RCC 7860 (cell line): ENCODE data around the gene PACS1.

Experiments
- DNase-seq: peaks from one replicate; pipeline ENCODE4 v3.0.0-alpha.2; 2015; ENCODE audit warnings: low spot score
- FAIRE-seq: peaks from 2 replicates; lab custom pipeline; 2012; peaks lifted over from hg19 to GRCh38; lab: Jason Lieb, UNC

PACS1 gene

GRCh38 chr11:66048547-66049323 lies 21.3 kb upstream of the PACS1 start, which contains the start of gene GAL3ST3:
Gene GAL3ST3, minus strand, starts transcription at chr11:66049161. Its CDS starts 3,746 bp downstream, at chr11:66045415.
- no peak for DNase-seq
- no peak for FAIRE-seq

- FAIRE-seq (no peak), DNase-seq (no peak)
These were observed 19.4 kb upstream of the PACS1 start for GRCh38 chr11:66050581-66051231.

- FAIRE-seq = no peak
These were observed 18.7 kb upstream of the PACS1 start for GRCh38 chr11:66051371-66051765.

GRCh38 chr11:66051766-66052663 lies 18.1 kb upstream of the PACS1 start, which contains the start of gene SF3B2:
Gene SF3B2, plus strand, starts transcription at chr11:66052364. Its CDS starts 21 bp downstream, at chr11:66052385.
- DNase-seq (peak; percentile 96), FAIRE-seq (peak; percentile 24)

More at GRCh38 chr11:66051371-66051765, 18.7 kb upstream of the PACS1 start:
- DNase-seq = no peak

- FAIRE-seq (no peak), DNase-seq (no peak)
These were observed 17.4 kb upstream of the PACS1 start for GRCh38 chr11:66052664-66052982.

- no peak for DNase-seq
- FAIRE-seq = no peak
These were observed 15.1 kb upstream of the PACS1 start for GRCh38 chr11:66055021-66055420.

- FAIRE-seq = no peak
- DNase-seq = no peak
These were observed 13.6 kb upstream of the PACS1 start for GRCh38 chr11:66056501-66056900.

- no peak for DNase-seq
- no peak for FAIRE-seq
These were observed 9.9 kb upstream of the PACS1 start for GRCh38 chr11:66059966-66060680.

- FAIRE-seq = no peak
- DNase-seq = no peak
These were observed 8.8 kb upstream of the PACS1 start for GRCh38 chr11:66061268-66061667.

GRCh38 chr11:66062408-66062807 lies 7.7 kb upstream of the PACS1 start:
- no peak for FAIRE-seq
- no peak for DNase-seq

- DNase-seq (no peak), FAIRE-seq (no peak)
These were observed 6.2 kb upstream of the PACS1 start for GRCh38 chr11:66063900-66064299.

- no peak for FAIRE-seq
These were observed 5.5 kb upstream of the PACS1 start for GRCh38 chr11:66064571-66064970.

GRCh38 chr11:66066751-66067150 lies 3.3 kb upstream of the PACS1 start:
- FAIRE-seq (no peak), DNase-seq (no peak)

More at GRCh38 chr11:66064571-66064970, 5.5 kb upstream of the PACS1 start:
- DNase-seq = no peak

- FAIRE-seq = no peak
- DNase-seq = no peak
These were observed 2.4 kb upstream of the PACS1 start for GRCh38 chr11:66067640-66068039.

GRCh38 chr11:66068154-66068821 lies 1.8 kb upstream of the PACS1 start:
- FAIRE-seq (no peak), DNase-seq (peak; percentile 49)

GRCh38 chr11:66068923-66069714 lies 953 bp upstream of the PACS1 start:
- FAIRE-seq (no peak), DNase-seq (no peak)

GRCh38 chr11:66070604-66071380 lies 720 bp downstream of the PACS1 start:
- DNase-seq = no peak
- FAIRE-seq = no peak

GRCh38 chr11:66071381-66071801 lies 1.3 kb downstream of the PACS1 start:
- DNase-seq (no peak), FAIRE-seq (no peak)
